ENCODE results near the gene LGALS3.

- TF ChIP-seq CTCF (IDR thresholded peaks at IDR 0.05) (no peak), POLR2A (IDR thresholded peaks at IDR 0.05) (no peak)
Measured at GRCh38 chr14:55123852-55124639, 5.0 kb upstream of the LGALS3 start.
